Parathyroid adenoma (tissue), 2 donors: ENCODE measurements around the gene KRT15.

Experiments used
- H2AFZ ChIP-seq: fragments of 300-600 bp; sonication (generic); one replicate; pipeline ENCODE4 v1.7.0; 2017; ENCODE audit warnings: antibody characterized with exemption, mild to moderate bottlenecking
- H3K27ac ChIP-seq: fragments of 300-600 bp; sonication (generic); one replicate; pipeline ENCODE4 v1.7.0; 2017
- H3K27me3 ChIP-seq: fragments of 300-600 bp; sonication (generic); one replicate; pipeline ENCODE4 v1.7.0; 2017; ENCODE audit warnings: low read length; ENCODE audit not compliant: control insufficient read depth, insufficient read depth
- H3K36me3 ChIP-seq: fragments of 300-600 bp; sonication (generic); one replicate; pipeline ENCODE4 v1.7.0; 2017; ENCODE audit warnings: low read length; ENCODE audit not compliant: control insufficient read depth, insufficient read depth
- H3K4me1 ChIP-seq: fragments of 300-600 bp; sonication (generic); one replicate; pipeline ENCODE4 v1.7.0; 2017; ENCODE audit warnings: control low read depth
- H3K4me2 ChIP-seq: fragments of 300-600 bp; sonication (generic); one replicate; pipeline ENCODE4 v1.7.0; 2017; ENCODE audit warnings: low read length
- H3K4me3 ChIP-seq: fragments of 300-600 bp; sonication (generic); one replicate; pipeline ENCODE4 v1.7.0; 2017; ENCODE audit warnings: low read depth, low read length
- H3K79me2 ChIP-seq: fragments of 300-600 bp; sonication (generic); one replicate; pipeline ENCODE4 v1.7.0; 2017; ENCODE audit warnings: control low read depth
- H3K9ac ChIP-seq: fragments of 300-600 bp; sonication (generic); one replicate; pipeline ENCODE4 v1.7.0; 2017; ENCODE audit warnings: mild to moderate bottlenecking
- H3K9me3 ChIP-seq: fragments of 300-600 bp; sonication (generic); one replicate; pipeline ENCODE4 v1.7.0; 2017; ENCODE audit warnings: low read length; ENCODE audit not compliant: control insufficient read depth
- CTCF ChIP-seq: fragments of 300-600 bp; sonication (generic); IDR thresholded peaks from one replicate; pipeline ENCODE4 v1.7.0; 2017; ENCODE audit warnings: antibody characterized with exemption, mild to moderate bottlenecking
- donor health status: primary hyperparathyroidism.

Gene KRT15

GRCh38 chr17:41463746-41464145, 54.9 kb downstream of the KRT15 start:
- H3K27ac ChIP-seq = no peak overlapping the region
- no peak overlapping the region for H2AFZ ChIP-seq
- H3K27me3 ChIP-seq = no peaks in the 10 kb centered on the region
- H3K79me2 ChIP-seq = no peaks in the 10 kb centered on the region
- TF ChIP-seq CTCF = no peak
- H3K9me3 ChIP-seq = no peaks in the 10 kb centered on the region
- no peak overlapping the region for H3K4me2 ChIP-seq
- H3K4me3 ChIP-seq = no peak overlapping the region
- H3K36me3 ChIP-seq = no peaks in the 10 kb centered on the region
- H3K4me1 ChIP-seq = no peaks in the 10 kb centered on the region
- H3K9ac ChIP-seq = no peak overlapping the region
